ENCODE results near the gene LENG9. TPM values are rescaled to one million over a fixed set of nuclear protein-coding genes. Genes with fewer than 3 reads are reported as not detected.

The LENG9 gene
- total RNA-seq, 1 donor from 2014 or later, result 3.7 TPM

GRCh38 chr19:54457773-54458647 lies 5.6 kb downstream of the LENG9 start:
- peaks cover 29% of the 10 kb centered on the region for H3K36me3 Mint-ChIP-seq (ENCODE audit: low read depth, unreplicated experiment)
- no peak overlapping the region for H3K9ac ChIP-seq (ENCODE audit: low read length)
- no peak for DNase-seq (ENCODE audit: low read depth)
- no peaks in the 10 kb centered on the region for H3K27me3 ChIP-seq (ENCODE audit: insufficient read depth, low read length)
- H3K4me1 Mint-ChIP-seq (ENCODE audit: low read depth, unreplicated experiment), result peaks cover 7% of the 10 kb centered on the region
- H3K4me3 ChIP-seq (ENCODE audit: insufficient read depth, low read depth, low read length), result no peak overlapping the region
- H3K27me3 Mint-ChIP-seq (ENCODE audit: low read depth, unreplicated experiment), result no peaks in the 10 kb centered on the region
- peaks cover 29% of the 10 kb centered on the region for H3K36me3 ChIP-seq (ENCODE audit: insufficient read depth, low read length)
- peaks cover 84% of the 10 kb centered on the region for H3K79me2 ChIP-seq (ENCODE audit: insufficient read depth, low read length)
- FAIRE-seq, result no peak
- H3K4me1 ChIP-seq (ENCODE audit: insufficient read depth, low read length), result peaks cover 10% of the 10 kb centered on the region
- no peaks in the 10 kb centered on the region for H3K9me3 ChIP-seq (ENCODE audit: insufficient read depth, low read depth, low read length)
- H3K27ac ChIP-seq (ENCODE audit: low read depth, low read length), result no peak overlapping the region
- H4K20me1 ChIP-seq (ENCODE audit: insufficient read depth, low read length), result peaks cover 88% of the 10 kb centered on the region
- H3K4me3 Mint-ChIP-seq (ENCODE audit: unreplicated experiment), result no peak overlapping the region
- no peak overlapping the region for H3K4me2 ChIP-seq (ENCODE audit: low read length)
- peak overlapping the region; percentile 41 for H3K27ac Mint-ChIP-seq (ENCODE audit: unreplicated experiment)
- no peak for TF ChIP-seq CTCF (IDR thresholded peaks at IDR 0.05; ENCODE audit: insufficient read depth, low read depth, low read length)
- no peak for TF ChIP-seq EZH2 (IDR thresholded peaks at IDR 0.05; ENCODE audit: insufficient read depth, low read length)
- no peak overlapping the region for H2AFZ ChIP-seq (ENCODE audit: low read depth, low read length)
- H3K9me3 Mint-ChIP-seq (ENCODE audit: unreplicated experiment), result no peaks in the 10 kb centered on the region

DNA sequence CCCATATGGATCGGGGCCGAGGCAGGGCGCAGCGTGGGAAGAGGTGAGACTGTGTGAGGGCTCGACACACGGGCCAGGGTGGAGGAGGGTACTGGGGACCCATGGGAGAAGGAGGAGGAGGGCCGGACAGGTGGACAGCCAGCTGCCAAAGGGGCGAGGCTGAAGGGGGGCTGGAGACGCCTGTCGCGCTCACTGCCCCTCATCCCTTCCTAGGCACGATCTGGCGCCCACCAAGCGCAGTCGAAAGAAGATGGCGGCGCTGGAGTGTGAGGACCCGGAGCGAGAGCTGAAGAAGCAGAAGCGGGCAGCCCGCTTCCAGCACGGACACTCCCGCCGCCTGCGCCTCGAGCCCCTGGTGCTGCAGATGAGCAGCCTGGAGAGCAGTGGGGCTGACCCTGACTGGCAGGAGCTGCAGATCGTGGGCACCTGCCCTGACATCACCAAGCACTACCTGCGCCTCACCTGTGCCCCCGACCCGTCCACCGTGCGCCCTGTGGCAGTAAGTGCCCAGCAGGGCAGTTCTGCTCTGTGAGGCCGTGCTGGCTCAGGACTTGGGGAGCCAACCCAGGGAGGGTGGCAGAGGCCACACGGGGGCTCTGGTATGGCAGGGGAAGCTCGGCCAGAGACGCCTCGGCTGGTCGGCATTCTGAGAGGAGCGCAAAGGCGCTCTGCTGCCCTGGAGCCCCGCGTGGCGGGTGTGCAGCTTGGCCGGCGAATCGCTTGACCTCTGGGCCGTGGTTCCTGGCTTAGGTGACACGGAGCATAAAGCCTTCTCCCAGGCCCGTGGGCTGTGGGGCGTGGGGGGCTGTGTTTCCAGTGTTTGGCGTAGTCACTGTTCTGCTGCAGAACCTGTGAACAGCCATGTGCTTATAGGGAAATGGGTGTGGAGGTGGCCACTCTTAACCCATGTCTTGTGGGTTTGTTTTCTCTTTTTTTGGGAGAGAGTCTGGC lies 6.9 kb downstream of the LENG9 start:
- peaks cover 85% of the 10 kb centered on the region for H3K79me2 ChIP-seq (ENCODE audit: insufficient read depth, low read length)
- DNase-seq (ENCODE audit: low read depth), result no peak
- H3K36me3 ChIP-seq (ENCODE audit: insufficient read depth, low read length), result peaks cover 36% of the 10 kb centered on the region
- TF ChIP-seq EZH2 (IDR thresholded peaks at IDR 0.05; ENCODE audit: insufficient read depth, low read length) (no peak), CTCF (IDR thresholded peaks at IDR 0.05; ENCODE audit: insufficient read depth, low read depth, low read length) (no peak)
- Mint-ChIP-seq H3K4me3 (ENCODE audit: unreplicated experiment) (no peak overlapping the region), H3K4me1 (ENCODE audit: low read depth, unreplicated experiment) (peaks cover 9% of the 10 kb centered on the region), H3K9me3 (ENCODE audit: unreplicated experiment) (no peaks in the 10 kb centered on the region), H3K27me3 (ENCODE audit: low read depth, unreplicated experiment) (no peaks in the 10 kb centered on the region), H3K36me3 (ENCODE audit: low read depth, unreplicated experiment) (peaks cover 29% of the 10 kb centered on the region), H3K27ac (ENCODE audit: unreplicated experiment) (no peak overlapping the region)
- H3K27me3 ChIP-seq (ENCODE audit: insufficient read depth, low read length), result no peaks in the 10 kb centered on the region
- FAIRE-seq, result no peak
- H3K4me2 ChIP-seq (ENCODE audit: low read length), result no peak overlapping the region
- no peak overlapping the region for H3K27ac ChIP-seq (ENCODE audit: low read depth, low read length)
- H3K9ac ChIP-seq (ENCODE audit: low read length), result no peak overlapping the region
- peaks cover 5% of the 10 kb centered on the region for H3K4me1 ChIP-seq (ENCODE audit: insufficient read depth, low read length)
- no peak overlapping the region for H2AFZ ChIP-seq (ENCODE audit: low read depth, low read length)
- H3K9me3 ChIP-seq (ENCODE audit: insufficient read depth, low read depth, low read length), result no peaks in the 10 kb centered on the region
- peaks cover 93% of the 10 kb centered on the region for H4K20me1 ChIP-seq (ENCODE audit: insufficient read depth, low read length)
- H3K4me3 ChIP-seq (ENCODE audit: insufficient read depth, low read depth, low read length), result no peak overlapping the region
